Right lobe of liver (tissue), 6 donors: Measurements from ENCODE around the gene KSR2. TPM values are rescaled to one million over a fixed set of nuclear protein-coding genes. Genes with fewer than 3 reads are reported as not detected.
A peak's percentile ranks its signal among the peaks of the same experiment; 100 is the strongest.
"Not testable (repeated sequence)": the region's sequence is repeated elsewhere in the genome, so short reads cannot be mapped to it uniquely, and the experiment has no call there.

Experiments
- ATAC-seq, 4 donors: fragments of 200-7000 bp; cut with Tn5 transposase; one replicate each; pipeline ENCODE4 v1.9.1; 2020; ENCODE audit warnings: mild to moderate bottlenecking in 4 of 4, moderate library complexity in 4 of 4
- DNase-seq, 3 donors: peaks; one replicate each; pipeline ENCODE4 v3.0.0-alpha.2; 2020
- H3K27ac ChIP-seq, 3 donors: fragments of 200-600 bp; one replicate each; pipeline ENCODE4 v1.8.0; 2022
- H3K27me3 ChIP-seq, 2 donors: fragments of 200-600 bp; one replicate each; pipeline ENCODE4 v1.8.0; 2022
- H3K36me3 ChIP-seq, 4 donors: fragments of 200-600 bp; sonication (generic) in 1 of 4; one replicate each; pipeline versions ENCODE4 v1.5.1 to v1.8.0; 2017 to 2022; ENCODE audit warnings: control low read depth in 1 of 4
- H3K4me1 ChIP-seq, 4 donors: fragments of 200-600 bp; sonication (generic) in 1 of 4; one replicate each; pipeline versions ENCODE4 v1.5.1 to v1.8.0; 2017 to 2022; ENCODE audit warnings: control low read depth in 1 of 4
- H3K4me3 ChIP-seq, 3 donors: fragments of 200-600 bp; one replicate each; pipeline ENCODE4 v1.8.0; 2022
- H3K9me3 ChIP-seq, 4 donors: fragments of 200-600 bp; sonication (generic) in 1 of 4; one replicate each; pipeline versions ENCODE4 v1.5.1 to v1.8.0; 2017 to 2022; ENCODE audit warnings: control low read depth in 1 of 4
- CTCF ChIP-seq, 4 donors: fragments of 200-600 bp in 3 of 4; fragments of 450-650 bp in 1 of 4; IDR thresholded peaks; one replicate each; pipeline versions ENCODE4 v1.5.1 to v1.8.0; 2016 to 2022; ENCODE audit warnings: antibody characterized with exemption in 4 of 4, mild to moderate bottlenecking in 2 of 4
- POLR2A ChIP-seq: fragments of 450-650 bp; IDR thresholded peaks from one replicate; pipeline ENCODE4 v1.6.1; 2017; ENCODE audit warnings: antibody characterized with exemption, mild to moderate bottlenecking
- WGBS: methylation state at CpG from one replicate; pipeline ENCODE4 v1.1.6; 2018; ENCODE audit warnings: low coverage, low lambda C conversion rate; ENCODE audit not compliant: insufficient coverage; ENCODE audit errors: missing lambda C conversion rate; 5-methylcytosine and 5-hydroxymethylcytosine counted together
- intact Hi-C, 2 donors: fragments of 100-400 bp; cut with DNase I; formaldehyde crosslinking; loops; one replicate each; pipeline versions ENCODE4 v1.11.2 to v1.14.1; 2022
- total RNA-seq, 6 experiments: library from RNA; depleted of rRNA in 2 of 6; stranded (reverse); fragments of >200 nt in 2 of 6; fragmentation: NEBNext Ultra II Directional in 3 of 6; extraction: Animal tissue kit (Norgen Biotek cat#: 25700) in 3 of 6; gene quantifications; one replicate each; pipeline versions ENCODE4 v1.1.0 to v1.2.4, GENCODE V29; 2016 to 2023
- donor health status: DM: no; HTN: yes; CAD: no.
- donor health status: DM: no; HTN: no; CAD: no.
- donor health status: DM: no; HTN: no; CAD: no.
- donor health status: DM: no; HTN: yes; CAD: no.
- donor health status: DM: no; HTN: yes; CAD: no.

The KSR2 gene
- total RNA-seq, 6 experiments from 2014 or later = 0.02 to 0.07 (median 0.02) TPM; not detected in 2

GRCh38 chr12:117896009-117896408 is 72.8 kb downstream of the KSR2 start:
- Histone ChIP-seq H3K4me3 (no peak overlapping the region), H3K9me3 (no peaks in the 10 kb centered on the region), H3K36me3 (no peaks in the 10 kb centered on the region), H3K4me1 (no peaks in the 10 kb centered on the region), H3K27ac (no peak overlapping the region), H3K27me3 (no peaks in the 10 kb centered on the region)
- WGBS = no CpG with 5 or more reads among the region's 1 CpG
- intact Hi-C loops = no loop called here
- DNase-seq = no peak
- ATAC-seq = no peak
- TF ChIP-seq POLR2A (no peak), CTCF (IDR thresholded peaks at IDR 0.05) (no peak)

- intact Hi-C loops = no loop called here
- TF ChIP-seq CTCF (IDR thresholded peaks at IDR 0.05) (no peak), POLR2A (no peak)
- ATAC-seq = no peak
- Histone ChIP-seq H3K27ac (no peak overlapping the region), H3K27me3 (no peaks in the 10 kb centered on the region), H3K4me3 (no peak overlapping the region), H3K36me3 (no peaks in the 10 kb centered on the region), H3K9me3 (no peaks in the 10 kb centered on the region), H3K4me1 (no peaks in the 10 kb centered on the region)
- DNase-seq = no peak
Measured at GRCh38 chr12:117892441-117892840, 76.3 kb downstream of the KSR2 start.

GRCh38 chr12:117891265-117891664 is 77.5 kb downstream of the KSR2 start:
- intact Hi-C loops, H3K4me3 ChIP-seq: not testable (repeated sequence)
- no CpG with 5 or more reads among the region's 3 CpGs for WGBS

GRCh38 chr12:117890644-117891043 is 78.1 kb downstream of the KSR2 start:
- Histone ChIP-seq H3K9me3 (no peaks in the 10 kb centered on the region), H3K27ac (no peak overlapping the region), H3K36me3 (no peaks in the 10 kb centered on the region), H3K4me1 (no peaks in the 10 kb centered on the region), H3K4me3 (no peak overlapping the region), H3K27me3 (no peaks in the 10 kb centered on the region)
- intact Hi-C loops = no loop called here
- ATAC-seq = no peak
- no peak for DNase-seq
- 62% methylated on average over 1 of the region's 2 CpGs for WGBS
- TF ChIP-seq CTCF (IDR thresholded peaks at IDR 0.05) (no peak), POLR2A (no peak)

More at GRCh38 chr12:117891265-117891664, 77.5 kb downstream of the KSR2 start:
- not testable (repeated sequence) for ATAC-seq, H3K36me3 ChIP-seq, H3K4me1 ChIP-seq, H3K9me3 ChIP-seq, H3K27me3 ChIP-seq, H3K27ac ChIP-seq, DNase-seq

- no peaks in the 10 kb centered on the region for H3K9me3 ChIP-seq
- no peaks in the 10 kb centered on the region for H3K36me3 ChIP-seq
- ATAC-seq (peak in 3 of 4 donors; percentile 30 to 43 (median 33)), DNase-seq (no peak)
- H3K4me3 ChIP-seq = no peak overlapping the region
- H3K27me3 ChIP-seq = no peaks in the 10 kb centered on the region
- no peak overlapping the region for H3K27ac ChIP-seq
- H3K4me1 ChIP-seq = no peaks in the 10 kb centered on the region
- WGBS = 80% methylated on average over 1 of the region's 2 CpGs
- intact Hi-C loops = no loop called here
- TF ChIP-seq CTCF (IDR thresholded peaks at IDR 0.05) (peak in 1 of 4 donors; percentile 12), POLR2A (no peak)
Measured at GRCh38 chr12:117890137-117890536, 78.7 kb downstream of the KSR2 start.
